ENCODE measurements around the gene LY6G6C. TPM values are rescaled to one million over a fixed set of nuclear protein-coding genes. Genes with fewer than 3 reads are reported as not detected.

LY6G6C gene
- total RNA-seq, 1 experiment from 2014 or later, result not detected

GRCh38 chr6:31749301-31750036 lies 27.9 kb upstream of the LY6G6C start:
- in situ Hi-C loops (cut with HindIII; ENCODE audit: low pct_unique_long_range_greater_than_20kb, low sequenced_read_pairs), result no loop called here
- no peak for DNase-seq (ENCODE audit: low read depth)

DNA sequence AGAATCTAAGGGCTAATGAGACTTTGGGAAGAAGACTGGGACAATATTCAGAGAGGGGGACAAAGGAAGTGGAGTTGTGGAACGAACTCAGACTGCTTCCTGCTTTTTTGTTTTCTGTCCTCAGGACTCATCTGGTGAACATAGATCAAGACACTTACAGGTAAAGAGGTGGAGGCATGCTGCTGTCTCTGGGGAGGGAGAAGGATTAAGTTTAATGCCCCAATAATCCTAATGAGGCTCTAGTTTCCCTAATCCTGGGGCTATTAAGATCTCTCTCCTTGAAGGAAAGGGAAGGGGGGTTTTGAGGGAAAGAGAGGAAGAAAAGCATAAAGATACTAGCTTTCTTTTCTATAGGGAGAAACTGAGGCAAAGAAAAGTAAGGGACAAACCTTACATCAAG lies 22.9 kb upstream of the LY6G6C start:
- in situ Hi-C loops (cut with HindIII; ENCODE audit: low pct_unique_long_range_greater_than_20kb, low sequenced_read_pairs), result no loop called here
- DNase-seq (ENCODE audit: low read depth), result no peak

- in situ Hi-C loops (cut with HindIII; ENCODE audit: low pct_unique_long_range_greater_than_20kb, low sequenced_read_pairs), result no loop called here
- no peak for DNase-seq (ENCODE audit: low read depth)
These were observed 21.3 kb upstream of the LY6G6C start for GRCh38 chr6:31742894-31743293.

GRCh38 chr6:31741815-31742214 lies 20.3 kb upstream of the LY6G6C start:
- in situ Hi-C loops (cut with HindIII; ENCODE audit: low pct_unique_long_range_greater_than_20kb, low sequenced_read_pairs), result no loop called here
- DNase-seq (ENCODE audit: low read depth), result no peak

- in situ Hi-C loops (cut with HindIII; ENCODE audit: low pct_unique_long_range_greater_than_20kb, low sequenced_read_pairs), result no loop called here
- peak; percentile 63 for DNase-seq (ENCODE audit: low read depth)
These were observed 19.1 kb upstream of the LY6G6C start for GRCh38 chr6:31740397-31741223.

GRCh38 chr6:31739639-31740396 lies 18.3 kb upstream of the LY6G6C start, which contains the start of gene MSH5:
TSS of gene MSH5 (plus strand) at chr6:31740005. CDS start at chr6:31740467, 462 bp downstream.
- peak; percentile 100 for DNase-seq (ENCODE audit: low read depth)
- in situ Hi-C loops (cut with HindIII; ENCODE audit: low pct_unique_long_range_greater_than_20kb, low sequenced_read_pairs), result no loop called here

- peak; percentile 92 for DNase-seq (ENCODE audit: low read depth)
- in situ Hi-C loops (cut with HindIII; ENCODE audit: low pct_unique_long_range_greater_than_20kb, low sequenced_read_pairs), result no loop called here
These were observed 16.7 kb upstream of the LY6G6C start for GRCh38 chr6:31737991-31738979.

- in situ Hi-C loops (cut with HindIII; ENCODE audit: low pct_unique_long_range_greater_than_20kb, low sequenced_read_pairs), result no loop called here
- DNase-seq (ENCODE audit: low read depth), result no peak
These were observed 15.9 kb upstream of the LY6G6C start for GRCh38 chr6:31737315-31737990.

- no peak for DNase-seq (ENCODE audit: low read depth)
- in situ Hi-C loops (cut with HindIII; ENCODE audit: low pct_unique_long_range_greater_than_20kb, low sequenced_read_pairs), result no loop called here
These were observed 15.3 kb upstream of the LY6G6C start for GRCh38 chr6:31736768-31737314.

DNA sequence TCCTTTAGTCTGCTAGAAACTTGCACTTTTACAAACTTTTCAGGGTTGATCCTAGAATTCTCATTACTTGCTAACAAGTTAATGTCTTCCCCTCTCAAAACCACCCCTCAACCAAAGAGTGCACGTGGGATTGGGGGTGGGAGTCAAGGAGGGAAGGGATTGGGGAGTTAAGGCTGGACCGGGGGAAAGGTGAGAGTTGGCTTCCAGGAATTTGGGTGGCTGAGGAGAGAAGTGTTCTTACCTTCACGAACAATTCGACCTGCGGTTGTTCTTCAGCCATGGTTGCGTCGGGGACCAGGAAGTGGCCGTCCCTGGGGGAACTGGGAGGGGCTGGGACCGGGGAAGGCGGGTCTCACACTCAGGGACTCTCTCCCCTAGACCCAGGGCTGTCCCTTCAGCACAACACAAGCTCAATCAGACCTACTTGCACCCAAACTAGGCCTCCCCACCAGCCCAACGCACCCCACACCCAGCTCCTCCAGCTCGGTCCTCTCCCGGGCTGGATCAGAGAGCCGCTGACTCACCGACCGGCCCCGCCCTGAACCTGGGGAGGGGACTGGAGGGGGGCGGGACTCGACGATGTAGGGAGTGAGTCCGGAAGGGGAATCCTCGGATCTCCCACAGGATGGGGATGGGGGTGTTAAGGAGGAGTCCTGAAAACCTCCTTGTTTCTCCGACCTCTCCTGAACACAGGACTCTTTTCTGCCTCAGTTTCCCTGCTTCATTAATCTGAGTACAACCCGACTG lies 14.6 kb upstream of the LY6G6C start, which contains the start of gene CLIC1:
Gene CLIC1 (minus strand): TSS at position 510 of the 747 bp plus-strand sequence. CDS start 230 bp downstream, at position 280.
- DNase-seq (ENCODE audit: low read depth), result peak; percentile 89
- in situ Hi-C loops (cut with HindIII; ENCODE audit: low pct_unique_long_range_greater_than_20kb, low sequenced_read_pairs), result no loop called here

GRCh38 chr6:31734821-31735406 lies 13.4 kb upstream of the LY6G6C start:
- DNase-seq (ENCODE audit: low read depth), result peak; percentile 85
- in situ Hi-C loops (cut with HindIII; ENCODE audit: low pct_unique_long_range_greater_than_20kb, low sequenced_read_pairs), result no loop called here

DNA sequence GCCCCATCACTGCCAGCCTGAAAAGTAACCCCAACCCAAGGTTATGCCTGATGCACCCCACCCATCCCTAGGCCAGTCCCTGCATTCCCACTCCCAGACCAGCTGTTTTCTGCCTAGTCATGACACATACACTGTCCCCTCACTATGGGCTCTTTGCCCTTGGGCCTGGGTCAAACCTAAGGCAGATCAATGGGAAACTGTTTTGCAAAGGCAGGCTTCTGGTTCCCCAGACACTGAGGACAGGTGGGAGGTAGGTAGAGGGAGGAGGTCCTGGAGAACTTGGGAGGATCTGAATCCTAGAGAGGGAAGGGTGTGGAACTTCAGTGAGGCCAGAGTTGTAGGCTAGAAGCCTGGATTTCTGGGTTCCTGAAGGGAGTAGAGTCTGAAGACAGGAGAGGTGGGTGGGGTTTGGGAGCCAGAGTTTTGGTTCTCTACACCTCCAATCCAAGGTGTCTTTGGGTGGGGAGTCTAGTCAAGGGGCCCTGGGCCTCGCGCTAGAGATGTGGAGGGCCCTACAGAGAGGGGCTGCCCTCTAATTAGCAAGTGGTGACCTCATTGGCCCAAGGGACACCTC lies 12.8 kb upstream of the LY6G6C start:
- in situ Hi-C loops (cut with HindIII; ENCODE audit: low pct_unique_long_range_greater_than_20kb, low sequenced_read_pairs), result no loop called here
- no peak for DNase-seq (ENCODE audit: low read depth)

GRCh38 chr6:31733734-31734133 lies 12.2 kb upstream of the LY6G6C start:
- in situ Hi-C loops (cut with HindIII; ENCODE audit: low pct_unique_long_range_greater_than_20kb, low sequenced_read_pairs), result no loop called here
- DNase-seq (ENCODE audit: low read depth), result no peak

DNA sequence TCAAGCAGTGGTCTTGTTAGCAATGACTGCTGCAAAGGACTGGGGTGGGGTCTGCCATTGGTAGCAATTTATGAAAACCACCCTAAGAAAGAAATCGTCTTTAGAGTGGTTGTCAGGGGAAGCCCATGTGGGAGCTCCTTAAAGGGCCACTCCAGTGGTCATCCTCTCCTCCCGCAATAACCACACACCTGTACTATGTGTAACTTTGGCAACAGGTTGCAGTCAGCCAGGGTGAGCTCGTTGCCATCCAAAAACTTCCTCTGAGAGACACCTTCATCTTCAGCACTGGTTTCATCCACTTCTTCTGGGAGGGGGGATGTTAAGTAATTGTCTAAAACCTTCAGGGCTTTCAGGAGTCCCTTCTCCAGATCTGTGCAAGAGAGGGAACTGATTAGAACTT lies 10.5 kb upstream of the LY6G6C start:
- DNase-seq (ENCODE audit: low read depth), result no peak
- in situ Hi-C loops (cut with HindIII; ENCODE audit: low pct_unique_long_range_greater_than_20kb, low sequenced_read_pairs), result no loop called here

GRCh38 chr6:31730631-31731086 lies 9.1 kb upstream of the LY6G6C start:
- no peak for DNase-seq (ENCODE audit: low read depth)
- in situ Hi-C loops (cut with HindIII; ENCODE audit: low pct_unique_long_range_greater_than_20kb, low sequenced_read_pairs), result no loop called here
